ENCODE results near the gene CCT5.
"Not testable (repeated sequence)": the region's sequence is repeated elsewhere in the genome, so short reads cannot be mapped to it uniquely, and the experiment has no call there.

The CCT5 gene

DNA sequence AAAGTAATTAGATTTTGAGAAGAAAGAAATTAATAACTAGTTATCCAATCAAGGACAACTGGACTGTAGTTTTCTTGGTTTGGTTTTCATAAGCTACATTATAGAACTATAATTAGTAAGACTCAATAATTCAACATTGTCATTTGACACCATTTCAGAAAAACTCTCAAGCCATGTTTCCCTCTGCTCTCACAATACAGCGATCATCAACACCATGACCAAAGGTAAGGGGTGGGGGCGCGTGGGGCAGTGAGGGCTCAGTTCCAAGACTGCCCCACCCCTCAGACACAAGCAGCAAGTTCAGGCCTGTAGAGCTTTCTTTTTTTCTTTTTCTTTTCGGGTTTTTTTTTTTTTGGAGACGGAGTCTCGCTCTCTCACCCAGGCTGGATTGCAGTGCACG lies 51.2 kb downstream of the CCT5 start:
- DNase-seq (ENCODE audit: low read depth, low spot score): no peak

DNA sequence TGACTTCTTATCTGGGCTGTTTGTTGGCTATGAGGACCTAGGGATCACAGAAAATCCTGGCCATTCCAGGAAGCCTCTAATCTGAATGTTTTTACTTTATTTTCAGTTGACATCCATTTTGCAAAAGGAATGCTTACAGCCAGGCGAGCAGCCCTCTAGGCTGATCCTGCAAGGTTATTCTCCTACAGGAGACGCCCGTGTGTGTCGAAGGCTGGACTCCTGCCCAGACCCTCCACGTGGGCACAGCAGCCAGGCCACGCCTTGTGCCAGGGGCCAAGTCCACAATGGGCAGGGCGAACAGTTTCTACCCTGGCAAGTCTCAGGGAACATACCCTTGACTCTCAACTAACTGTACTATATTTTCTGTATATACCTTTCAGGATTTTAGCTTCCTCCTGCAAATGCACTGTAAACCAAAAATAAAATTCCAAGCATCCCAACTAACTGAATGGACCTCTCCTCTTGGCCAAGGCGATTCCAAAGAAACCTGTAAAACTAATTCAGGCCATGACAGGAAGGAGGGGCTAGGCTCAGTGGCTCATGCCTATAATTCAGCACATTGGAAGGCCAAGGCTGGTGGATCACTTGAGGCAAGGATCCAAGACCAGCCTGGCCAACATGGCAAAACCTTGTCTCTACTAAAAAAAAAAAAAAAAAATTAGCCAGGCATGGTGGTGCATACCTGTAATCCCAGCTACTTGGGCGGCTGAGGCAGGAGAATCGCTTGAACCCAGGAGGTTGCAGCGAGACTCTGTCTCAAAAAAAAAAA lies 51.9 kb downstream of the CCT5 start:
- DNase-seq (ENCODE audit: low read depth, low spot score): no peak

DNA sequence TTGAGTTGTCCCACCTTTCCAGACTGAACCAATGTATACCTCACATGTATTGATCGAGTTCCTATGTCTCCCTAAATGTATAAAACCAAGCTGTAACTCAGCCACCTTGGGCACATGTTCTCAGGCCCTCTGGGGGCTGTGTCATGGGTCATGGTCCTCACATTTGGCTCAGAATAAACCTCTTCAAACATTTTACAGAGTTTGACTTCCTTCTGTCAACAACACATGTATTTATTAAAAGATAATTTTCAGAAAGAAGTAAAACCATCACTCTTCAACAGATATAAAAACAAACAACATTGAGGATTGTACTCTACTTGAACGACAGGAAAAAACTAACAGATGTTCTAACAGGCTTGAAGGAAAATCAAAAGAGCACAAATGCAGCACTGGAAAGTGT lies 53.1 kb downstream of the CCT5 start:
- no peak for DNase-seq (ENCODE audit: low read depth, low spot score)

DNA sequence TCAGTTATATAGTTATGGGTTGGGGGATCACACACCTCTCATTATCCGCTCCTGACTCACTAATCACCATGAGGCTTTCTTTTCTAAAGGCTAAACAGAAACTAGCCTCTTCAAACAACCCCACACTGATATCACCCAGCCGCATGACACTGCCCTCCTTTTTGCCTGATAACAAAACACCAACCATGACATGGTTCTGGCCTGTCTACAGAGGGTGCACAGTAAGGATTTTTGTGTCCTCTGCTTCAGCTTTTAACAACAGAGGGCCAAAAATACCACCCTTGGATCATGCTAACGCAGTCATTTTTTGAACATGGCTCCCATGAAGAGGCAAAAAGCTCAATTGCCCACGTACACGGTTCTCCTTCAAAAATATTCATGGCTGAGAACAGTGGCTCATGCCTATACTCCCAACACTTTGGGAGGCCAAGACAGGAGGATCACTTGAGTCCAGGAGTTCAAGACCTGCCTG lies 53.7 kb downstream of the CCT5 start:
- DNase-seq (ENCODE audit: low read depth, low spot score): no peak

DNA sequence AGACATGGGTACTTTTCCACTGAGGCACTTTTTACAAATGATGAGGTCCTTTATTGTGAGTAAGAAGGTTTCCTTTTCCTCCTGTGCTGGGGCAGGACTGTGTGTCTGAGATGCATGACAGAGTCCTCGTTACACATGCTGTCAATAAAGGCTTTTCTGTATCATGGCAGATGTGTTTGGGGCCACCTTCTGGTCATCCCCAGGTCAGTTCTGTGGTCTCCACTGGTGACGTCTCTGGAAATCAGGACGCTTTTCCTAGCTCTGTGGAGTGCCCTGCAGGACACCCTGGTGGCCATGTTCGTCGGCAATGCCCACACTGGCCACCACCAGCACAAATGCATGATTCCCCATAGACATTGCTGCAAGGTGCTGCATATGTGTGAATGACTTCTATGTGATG lies 54.9 kb downstream of the CCT5 start:
- DNase-seq (ENCODE audit: low read depth, low spot score): no peak

DNA sequence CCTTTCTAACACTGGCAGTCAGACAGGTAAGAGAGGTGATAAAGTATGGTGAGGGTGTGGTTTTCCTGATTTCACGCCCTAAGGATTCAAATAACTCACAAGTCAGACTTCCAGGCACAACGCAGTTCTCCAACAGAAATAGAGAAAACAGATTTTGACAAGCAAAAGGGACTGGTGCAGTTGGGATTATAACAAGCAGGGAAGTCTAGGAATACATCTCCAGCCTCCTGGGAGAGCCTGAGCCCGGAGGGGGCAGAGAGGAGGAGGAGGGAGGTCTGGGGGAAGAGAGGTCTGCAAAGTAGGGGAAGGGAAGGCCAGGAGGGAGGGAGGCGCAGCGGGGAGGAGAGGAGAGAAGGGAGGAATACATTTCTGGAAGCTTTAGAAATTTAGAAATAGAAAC lies 56.0 kb downstream of the CCT5 start:
- DNase-seq (ENCODE audit: low read depth, low spot score): no peak

DNA sequence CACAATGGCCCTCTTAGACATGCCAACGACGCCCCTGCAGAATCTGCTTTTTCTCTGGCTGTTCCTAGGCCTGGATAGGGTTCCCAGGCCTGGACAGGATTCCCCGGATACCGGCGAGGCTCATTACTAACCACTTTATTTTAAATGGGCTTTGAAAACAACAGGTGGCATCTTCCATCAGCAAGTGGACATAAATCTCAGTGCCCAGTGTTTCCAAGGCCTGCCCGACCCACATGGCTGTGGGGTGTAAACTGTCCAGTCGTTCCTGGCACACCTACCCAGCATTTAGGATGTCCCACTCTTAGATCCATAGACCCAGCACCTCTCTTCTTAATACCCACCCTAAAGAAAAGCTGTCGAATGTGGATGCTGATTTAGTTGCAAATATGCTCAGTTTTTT lies 56.7 kb downstream of the CCT5 start:
- no peak for DNase-seq (ENCODE audit: low read depth, low spot score)

DNA sequence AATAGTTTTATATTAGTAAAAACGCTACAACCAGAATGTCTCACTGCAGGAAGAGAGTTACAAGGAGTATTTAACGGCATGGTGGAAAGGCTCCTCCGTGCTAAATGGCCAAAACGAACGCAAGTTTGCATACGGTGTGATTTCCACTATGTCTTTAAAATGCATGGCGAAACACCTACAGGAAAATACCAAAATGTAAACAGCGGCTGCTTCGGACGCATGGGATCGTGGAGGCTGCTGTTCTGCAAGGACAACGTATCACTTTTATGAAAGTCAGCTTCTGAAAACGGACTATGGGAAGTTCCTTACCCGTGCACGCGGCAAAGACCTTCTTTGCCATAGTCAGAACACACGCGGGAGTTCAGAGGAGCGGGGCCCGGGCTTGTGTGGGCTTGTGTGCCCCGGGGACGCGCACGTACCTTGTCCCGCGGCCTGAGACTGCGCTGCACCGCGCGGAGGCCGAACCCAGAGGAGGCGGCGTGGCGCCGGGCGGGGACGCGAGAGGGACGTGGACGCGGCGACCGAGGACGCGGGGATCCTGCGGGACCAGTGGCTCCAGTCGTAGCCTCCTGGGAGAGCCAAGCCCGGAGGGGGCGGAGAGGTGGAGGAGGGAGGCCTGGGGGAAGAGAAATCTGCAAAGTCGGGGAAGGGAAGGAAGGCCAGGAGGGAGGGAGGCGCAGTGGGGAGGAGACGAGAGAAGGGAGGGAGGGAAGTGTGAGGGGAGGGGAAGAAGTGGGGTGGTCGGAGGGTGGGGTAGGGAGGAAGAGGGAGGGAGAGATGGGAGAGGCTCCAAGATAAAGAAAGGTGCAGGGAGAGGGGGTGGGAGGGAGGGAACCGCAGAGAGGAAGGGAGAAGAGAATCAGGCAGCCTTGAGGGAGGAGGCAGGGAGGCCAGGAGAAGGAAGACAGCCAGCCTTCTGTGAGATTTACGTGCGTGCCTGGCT lies 57.4 kb downstream of the CCT5 start, which contains the start of gene CMBL:
CMBL (minus strand) TSS at position 697 of the 943 bp plus-strand sequence. CDS start 17,140 bp downstream, outside the sequence.
- no peak for DNase-seq (ENCODE audit: low read depth, low spot score)

DNA sequence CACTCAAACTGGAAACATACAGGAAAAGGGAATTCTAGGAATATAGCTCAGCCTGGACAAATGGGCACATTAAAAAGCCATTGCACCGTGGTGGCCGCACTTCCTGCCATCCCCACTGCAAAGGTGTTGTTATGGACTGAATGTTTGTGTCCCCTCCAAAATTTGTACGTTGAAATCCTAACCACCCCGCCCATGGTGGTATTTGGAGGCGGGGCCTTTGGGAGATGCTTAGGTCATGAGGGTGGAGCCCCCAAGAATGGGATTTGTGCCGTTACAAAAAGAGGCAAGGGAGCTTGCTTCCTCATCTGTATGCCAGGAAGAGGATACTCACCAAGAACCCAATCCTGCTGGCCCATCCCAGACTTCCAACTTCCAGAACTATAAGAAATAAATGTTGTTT lies 58.8 kb downstream of the CCT5 start:
- DNase-seq (ENCODE audit: low read depth, low spot score): no peak

DNA sequence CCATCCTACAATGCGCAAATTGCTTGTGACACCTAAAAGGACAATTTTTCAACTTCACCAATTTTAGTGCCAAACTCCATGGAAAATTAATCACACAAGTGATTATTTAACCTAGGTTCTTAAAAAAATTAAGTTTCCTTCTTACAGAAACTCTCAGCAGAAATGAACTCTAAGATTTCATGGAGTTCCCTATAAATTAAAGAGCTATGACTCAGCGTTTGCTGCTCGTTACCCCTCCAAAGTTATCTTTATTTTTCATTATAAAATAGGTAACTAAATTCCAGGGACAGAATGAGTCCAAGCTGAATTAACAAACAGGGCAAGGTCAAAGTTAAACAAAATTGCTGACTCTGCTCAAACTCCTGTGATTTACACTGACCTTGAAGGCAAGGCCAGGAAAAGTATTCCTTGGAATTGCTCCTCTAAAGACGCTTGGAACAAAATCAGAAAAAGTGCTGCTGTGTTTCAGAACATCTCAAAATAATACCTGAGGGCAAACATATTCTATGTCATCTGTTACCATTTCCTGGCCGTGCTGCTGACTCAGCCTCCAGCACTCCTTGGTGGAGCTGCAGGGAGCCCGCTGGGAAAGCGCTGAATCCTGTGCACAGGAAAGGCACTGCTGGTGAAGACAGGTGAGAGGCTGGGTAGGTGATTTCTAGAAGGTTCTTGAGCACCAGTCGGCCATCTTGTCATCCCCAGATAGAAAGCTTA lies 60.1 kb downstream of the CCT5 start:
- DNase-seq (ENCODE audit: low read depth, low spot score): peak; percentile 72

DNA sequence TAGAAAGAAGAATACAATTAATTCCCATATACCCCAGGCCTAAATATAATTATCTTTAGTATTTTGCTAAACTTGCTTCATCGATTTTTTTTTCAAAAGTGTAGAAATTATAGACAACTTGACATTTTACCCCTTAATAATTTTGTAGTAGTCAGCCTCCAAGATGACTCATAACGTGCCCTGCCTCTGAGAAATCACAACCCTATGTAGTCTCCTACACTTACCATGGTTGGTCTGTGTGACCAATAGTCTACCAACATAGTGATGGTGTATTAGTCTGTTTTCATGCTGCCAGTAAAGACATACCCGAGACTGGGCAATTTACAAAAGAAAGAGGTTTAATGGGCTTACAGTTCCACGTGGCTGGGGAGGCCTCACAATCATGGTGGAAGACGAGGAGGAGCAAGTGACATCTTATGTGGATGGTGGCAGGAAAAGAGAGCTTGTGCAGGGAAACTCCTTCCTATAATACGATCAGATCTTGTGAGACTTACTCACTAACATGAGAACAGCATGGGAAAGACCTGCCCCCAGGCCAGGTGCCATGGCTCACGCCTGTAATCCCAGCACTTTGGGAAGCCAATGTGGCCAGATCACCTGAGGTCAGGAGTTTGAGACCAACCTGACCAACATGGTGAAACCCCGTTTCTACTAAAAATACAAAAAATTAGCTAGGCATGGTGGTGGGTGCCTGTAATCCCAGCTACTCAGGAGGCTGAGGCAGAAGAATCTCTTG lies 60.9 kb downstream of the CCT5 start:
- not testable (repeated sequence) for DNase-seq (ENCODE audit: low read depth, low spot score)

DNA sequence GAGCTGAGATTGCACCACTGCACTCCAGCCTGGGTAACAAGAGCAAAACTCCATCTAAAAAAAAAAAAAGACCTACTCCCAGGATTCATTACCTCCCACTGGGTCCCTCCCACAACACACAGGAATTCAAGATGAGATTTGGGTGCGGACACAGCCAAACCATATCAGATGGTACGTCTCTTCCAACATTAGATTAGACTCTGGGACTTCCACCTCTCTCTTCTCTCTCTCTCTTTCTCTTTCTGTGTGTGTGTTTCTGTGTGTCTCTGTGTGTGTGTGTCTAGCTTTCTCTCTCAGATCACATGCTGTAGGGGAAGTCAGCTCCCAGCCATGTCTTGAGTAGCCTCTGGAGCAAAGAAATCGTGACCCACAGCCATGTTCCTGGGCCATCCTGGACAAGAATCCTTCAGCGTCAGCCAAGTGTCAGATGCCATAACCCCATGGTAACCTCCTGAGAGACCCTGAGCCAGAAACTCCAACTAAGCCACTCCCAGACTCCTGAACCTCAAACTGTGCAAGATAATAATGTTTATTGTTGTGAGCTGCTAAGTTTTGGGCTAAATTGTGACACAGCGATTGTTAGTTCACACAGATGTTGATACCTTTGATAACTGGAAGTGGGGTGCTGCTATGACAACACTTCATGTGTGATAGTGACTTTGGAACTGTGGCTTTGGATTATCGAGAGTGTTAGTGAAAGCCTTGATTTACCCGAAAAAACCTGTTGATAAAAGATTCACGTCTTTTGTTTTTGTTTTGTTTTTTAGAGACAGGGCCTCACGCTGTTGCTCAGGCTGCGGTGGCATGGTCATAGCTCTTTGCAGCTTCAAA lies 61.7 kb downstream of the CCT5 start:
- no peak for DNase-seq (ENCODE audit: low read depth, low spot score)

DNA sequence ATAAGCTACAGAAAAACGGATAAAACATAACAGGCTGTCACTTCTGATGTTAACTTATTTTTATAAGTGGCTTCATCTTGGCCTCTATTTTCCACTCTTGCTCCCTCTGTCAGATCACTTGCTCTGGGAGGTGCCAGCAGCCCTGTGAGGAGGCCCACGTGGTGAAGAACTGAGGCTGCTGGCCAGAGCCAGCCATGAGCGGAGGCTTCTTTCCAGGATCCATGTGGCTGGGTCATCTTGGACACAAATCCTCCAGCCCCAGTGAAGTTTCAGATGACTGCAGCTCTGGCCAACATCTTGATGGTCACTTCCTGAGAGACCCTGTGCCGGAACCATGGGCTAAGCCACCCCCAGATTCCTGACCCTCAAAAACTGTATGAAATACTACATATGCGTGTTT lies 65.1 kb downstream of the CCT5 start:
- no peak for DNase-seq (ENCODE audit: low read depth, low spot score)

Data from smooth muscle cell of the brain vasculature (primary cell).